ENCODE data around the gene CDCP2.

DNA sequence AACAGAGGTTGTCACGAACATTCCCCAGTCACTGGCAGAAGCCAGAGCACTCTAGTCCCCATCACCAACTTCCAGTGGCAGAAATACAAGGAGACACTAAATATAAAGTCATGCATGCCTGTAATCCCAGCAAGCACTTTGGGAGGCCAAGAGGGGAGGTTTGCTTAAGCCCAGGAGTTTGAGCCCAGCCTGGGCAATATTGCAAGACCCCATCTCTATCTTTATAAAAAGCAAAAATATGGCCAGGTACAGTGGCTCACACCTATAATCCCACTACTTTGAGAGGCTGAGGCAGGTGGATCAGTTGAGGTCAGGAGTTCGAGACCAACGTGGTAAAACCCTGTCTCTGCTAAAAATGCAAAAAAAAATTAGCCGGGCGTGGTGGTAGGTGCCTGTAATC lies 40.7 kb upstream of the CDCP2 start:
- TF ChIP-seq, protein P1, sequence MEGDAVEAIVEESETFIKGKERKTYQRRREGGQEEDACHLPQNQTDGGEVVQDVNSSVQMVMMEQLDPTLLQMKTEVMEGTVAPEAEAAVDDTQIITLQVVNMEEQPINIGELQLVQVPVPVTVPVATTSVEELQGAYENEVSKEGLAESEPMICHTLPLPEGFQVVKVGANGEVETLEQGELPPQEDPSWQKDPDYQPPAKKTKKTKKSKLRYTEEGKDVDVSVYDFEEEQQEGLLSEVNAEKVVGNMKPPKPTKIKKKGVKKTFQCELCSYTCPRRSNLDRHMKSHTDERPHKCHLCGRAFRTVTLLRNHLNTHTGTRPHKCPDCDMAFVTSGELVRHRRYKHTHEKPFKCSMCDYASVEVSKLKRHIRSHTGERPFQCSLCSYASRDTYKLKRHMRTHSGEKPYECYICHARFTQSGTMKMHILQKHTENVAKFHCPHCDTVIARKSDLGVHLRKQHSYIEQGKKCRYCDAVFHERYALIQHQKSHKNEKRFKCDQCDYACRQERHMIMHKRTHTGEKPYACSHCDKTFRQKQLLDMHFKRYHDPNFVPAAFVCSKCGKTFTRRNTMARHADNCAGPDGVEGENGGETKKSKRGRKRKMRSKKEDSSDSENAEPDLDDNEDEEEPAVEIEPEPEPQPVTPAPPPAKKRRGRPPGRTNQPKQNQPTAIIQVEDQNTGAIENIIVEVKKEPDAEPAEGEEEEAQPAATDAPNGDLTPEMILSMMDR (conservative IDR thresholded peaks at IDR 0.05; ENCODE audit: low read depth, low read length): no peak
- no peak for TF ChIP-seq EZH2phosphoT487 (IDR thresholded peaks at IDR 0.05; ENCODE audit: borderline replicate concordance, low read length)
- TF ChIP-seq EZH2 (IDR thresholded peaks at IDR 0.05; ENCODE audit: low read length, unreplicated experiment): no peak

All from PC-3 (cell line).